Neuron (in vitro differentiated cells): Measurements from ENCODE around the gene HDDC3.

Experiments used
- H2AFZ ChIP-seq: one replicate; pipeline ENCODE4 v1.6.1; 2013; ENCODE audit warnings: low read depth, mild to moderate bottlenecking, inconsistent platforms, low read length, moderate library complexity
- H3K27me3 ChIP-seq: one replicate; pipeline ENCODE4 v1.6.1; 2013; ENCODE audit warnings: low read length; ENCODE audit not compliant: insufficient read depth
- H3K36me3 ChIP-seq: one replicate; pipeline ENCODE4 v1.6.1; 2013; ENCODE audit warnings: low read length; ENCODE audit not compliant: insufficient read depth
- H3K4me1 ChIP-seq: one replicate; pipeline ENCODE4 v1.6.1; 2013; ENCODE audit warnings: low read length; ENCODE audit not compliant: insufficient read depth
- H3K4me3 ChIP-seq: 2 replicates; pipeline ENCODE4 v1.5.1; 2013; ENCODE audit warnings: mild to moderate bottlenecking, low read length, moderate library complexity
- H3K9me3 ChIP-seq: one replicate; pipeline ENCODE4 v1.6.1; 2013; ENCODE audit warnings: low read length

Gene HDDC3

GRCh38 chr15:90892498-90893174 is 39.7 kb downstream of the HDDC3 start:
- Histone ChIP-seq H3K27me3 (no peaks in the 10 kb centered on the region), H2AFZ (no peak overlapping the region), H3K9me3 (no peaks in the 10 kb centered on the region), H3K4me1 (no peaks in the 10 kb centered on the region), H3K36me3 (no peaks in the 10 kb centered on the region), H3K4me3 (no peak overlapping the region)

GRCh38 chr15:90892023-90892422 is 40.3 kb downstream of the HDDC3 start:
- H3K9me3 ChIP-seq: no peaks in the 10 kb centered on the region
- H3K27me3 ChIP-seq: no peaks in the 10 kb centered on the region
- no peaks in the 10 kb centered on the region for H3K36me3 ChIP-seq
- no peaks in the 10 kb centered on the region for H3K4me1 ChIP-seq
- no peak overlapping the region for H2AFZ ChIP-seq
- no peak overlapping the region for H3K4me3 ChIP-seq

- Histone ChIP-seq H2AFZ (no peak overlapping the region), H3K27me3 (no peaks in the 10 kb centered on the region), H3K4me3 (no peak overlapping the region), H3K9me3 (no peaks in the 10 kb centered on the region), H3K4me1 (no peaks in the 10 kb centered on the region), H3K36me3 (no peaks in the 10 kb centered on the region)
These were observed 40.9 kb downstream of the HDDC3 start for GRCh38 chr15:90891346-90891949.

DNA sequence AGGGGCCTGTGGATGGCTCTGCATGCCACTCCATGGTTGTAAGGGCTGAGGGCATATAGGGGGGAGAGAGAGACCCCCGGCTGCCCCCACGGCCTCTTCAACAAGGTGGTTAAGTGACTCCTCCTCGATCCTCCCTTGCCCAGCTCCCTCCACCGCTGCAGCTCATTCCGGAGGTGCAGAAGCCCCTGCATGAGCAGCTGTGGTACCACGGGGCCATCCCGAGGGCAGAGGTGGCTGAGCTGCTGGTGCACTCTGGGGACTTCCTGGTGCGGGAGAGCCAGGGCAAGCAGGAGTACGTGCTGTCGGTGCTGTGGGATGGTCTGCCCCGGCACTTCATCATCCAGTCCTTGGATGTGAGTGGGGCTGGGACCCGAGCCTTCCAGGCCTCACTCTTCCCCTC is 41.5 kb downstream of the HDDC3 start:
- no peaks in the 10 kb centered on the region for H3K9me3 ChIP-seq
- no peak overlapping the region for H2AFZ ChIP-seq
- no peaks in the 10 kb centered on the region for H3K36me3 ChIP-seq
- no peak overlapping the region for H3K4me3 ChIP-seq
- H3K4me1 ChIP-seq: peaks cover under 1% of the 10 kb centered on the region
- no peaks in the 10 kb centered on the region for H3K27me3 ChIP-seq

DNA sequence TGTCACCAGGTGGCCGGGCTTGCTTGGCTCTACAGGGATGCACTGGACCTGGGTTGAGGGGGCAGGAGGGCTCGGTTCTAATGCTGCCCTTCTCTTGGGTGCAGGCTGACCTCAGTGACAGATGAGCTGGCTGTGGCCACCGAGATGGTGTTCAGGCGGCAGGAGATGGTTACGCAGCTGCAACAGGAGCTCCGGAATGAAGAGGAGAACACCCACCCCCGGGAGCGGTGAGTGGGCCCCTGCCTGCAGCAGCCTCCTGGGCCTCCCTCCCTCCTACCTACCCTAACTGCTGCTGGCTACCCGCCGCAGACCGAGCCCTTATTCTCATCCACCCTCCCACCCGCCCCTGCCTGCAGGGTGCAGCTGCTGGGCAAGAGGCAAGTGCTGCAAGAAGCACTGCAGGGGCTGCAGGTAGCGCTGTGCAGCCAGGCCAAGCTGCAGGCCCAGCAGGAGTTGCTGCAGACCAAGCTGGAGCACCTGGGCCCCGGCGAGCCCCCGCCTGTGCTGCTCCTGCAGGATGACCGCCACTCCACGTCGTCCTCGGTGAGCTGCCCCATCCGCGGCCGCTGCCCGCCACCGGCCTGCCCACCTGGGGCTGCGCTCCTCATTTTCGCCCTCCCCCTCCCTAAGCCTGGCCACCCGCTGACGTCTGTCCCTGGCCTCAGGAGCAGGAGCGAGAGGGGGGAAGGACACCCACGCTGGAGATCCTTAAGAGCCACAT is 42.5 kb downstream of the HDDC3 start:
- no peaks in the 10 kb centered on the region for H3K9me3 ChIP-seq
- H3K27me3 ChIP-seq: no peaks in the 10 kb centered on the region
- peaks cover 3% of the 10 kb centered on the region for H3K4me1 ChIP-seq
- H3K36me3 ChIP-seq: no peaks in the 10 kb centered on the region
- H2AFZ ChIP-seq: no peak overlapping the region
- no peak overlapping the region for H3K4me3 ChIP-seq

DNA sequence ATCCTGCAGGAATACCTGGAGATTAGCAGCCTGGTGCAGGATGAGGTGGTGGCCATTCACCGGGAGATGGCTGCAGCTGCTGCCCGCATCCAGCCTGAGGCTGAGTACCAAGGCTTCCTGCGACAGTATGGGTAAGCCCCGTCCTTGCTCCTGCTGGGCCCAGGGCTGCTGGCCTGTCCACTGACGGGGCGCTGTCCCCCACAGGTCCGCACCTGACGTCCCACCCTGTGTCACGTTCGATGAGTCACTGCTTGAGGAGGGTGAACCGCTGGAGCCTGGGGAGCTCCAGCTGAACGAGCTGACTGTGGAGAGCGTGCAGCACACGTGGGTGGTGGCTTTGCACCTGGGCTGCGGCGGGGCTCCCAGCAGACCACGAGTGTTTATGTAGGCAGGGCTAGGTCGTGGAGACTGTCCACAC is 43.0 kb downstream of the HDDC3 start:
- Histone ChIP-seq H3K9me3 (no peaks in the 10 kb centered on the region), H3K27me3 (no peaks in the 10 kb centered on the region), H3K36me3 (no peaks in the 10 kb centered on the region), H3K4me1 (peaks cover 3% of the 10 kb centered on the region), H3K4me3 (no peak overlapping the region), H2AFZ (no peak overlapping the region)

- H3K36me3 ChIP-seq: no peaks in the 10 kb centered on the region
- no peak overlapping the region for H2AFZ ChIP-seq
- H3K9me3 ChIP-seq: no peaks in the 10 kb centered on the region
- no peak overlapping the region for H3K4me3 ChIP-seq
- H3K4me1 ChIP-seq: peaks cover 3% of the 10 kb centered on the region
- H3K27me3 ChIP-seq: no peaks in the 10 kb centered on the region
These were observed 45.3 kb downstream of the HDDC3 start for GRCh38 chr15:90887037-90887481.

GRCh38 chr15:90886291-90886614 is 46.1 kb downstream of the HDDC3 start:
- H3K4me1 ChIP-seq: peaks cover 3% of the 10 kb centered on the region
- H3K36me3 ChIP-seq: no peaks in the 10 kb centered on the region
- H2AFZ ChIP-seq: no peak overlapping the region
- no peaks in the 10 kb centered on the region for H3K9me3 ChIP-seq
- no peaks in the 10 kb centered on the region for H3K27me3 ChIP-seq
- H3K4me3 ChIP-seq: no peak overlapping the region

GRCh38 chr15:90885432-90886290 is 46.7 kb downstream of the HDDC3 start:
- no peak overlapping the region for H2AFZ ChIP-seq
- H3K4me1 ChIP-seq: peaks cover 3% of the 10 kb centered on the region
- H3K9me3 ChIP-seq: no peaks in the 10 kb centered on the region
- H3K4me3 ChIP-seq: no peak overlapping the region
- peaks cover 4% of the 10 kb centered on the region for H3K36me3 ChIP-seq
- no peaks in the 10 kb centered on the region for H3K27me3 ChIP-seq

GRCh38 chr15:90884719-90885431 is 47.5 kb downstream of the HDDC3 start:
- Histone ChIP-seq H3K36me3 (peaks cover 7% of the 10 kb centered on the region), H3K4me3 (no peak overlapping the region), H3K27me3 (no peaks in the 10 kb centered on the region), H3K9me3 (no peaks in the 10 kb centered on the region), H3K4me1 (peaks cover 3% of the 10 kb centered on the region), H2AFZ (no peak overlapping the region)

GRCh38 chr15:90883976-90884718 is 48.2 kb downstream of the HDDC3 start, which contains the start of gene FES:
Gene FES, plus strand, starts transcription at chr15:90884504. Its CDS starts 542 bp downstream, at chr15:90885046.
- Histone ChIP-seq H2AFZ (no peak within 1 kb of the TSS), H3K4me1 (peaks cover 3% of the 10 kb centered on the region), H3K27me3 (no peaks in the 10 kb centered on the region), H3K36me3 (peaks cover 13% of the 10 kb centered on the region), H3K4me3 (no peak within 1 kb of the TSS), H3K9me3 (no peaks in the 10 kb centered on the region)

GRCh38 chr15:90883526-90883975 is 48.8 kb downstream of the HDDC3 start:
- no peaks in the 10 kb centered on the region for H3K9me3 ChIP-seq
- H3K27me3 ChIP-seq: no peaks in the 10 kb centered on the region
- H3K4me3 ChIP-seq: no peak overlapping the region
- no peak overlapping the region for H2AFZ ChIP-seq
- peaks cover 15% of the 10 kb centered on the region for H3K36me3 ChIP-seq
- peaks cover 3% of the 10 kb centered on the region for H3K4me1 ChIP-seq
